Activated CD8-positive, alpha-beta T cell treated with anti-CD3 and anti-CD28 coated beads for 36 hours (primary cell): ENCODE results near the gene ADAMTS2. TPM values are rescaled to one million over a fixed set of nuclear protein-coding genes. Genes with fewer than 3 reads are reported as not detected.

Experiments used
- ATAC-seq: fragments of 200-7000 bp; cut with Tn5 transposase; one replicate; pipeline ENCODE4 v1.10.0; 2021; ENCODE audit warnings: mild to moderate bottlenecking, moderate library complexity
- CTCF ChIA-PET: fragments of 350-600 bp; sonication (Branson Sonifier 250); formaldehyde crosslinking; loops from one replicate; lab custom pipeline; 2021; ENCODE audit warnings: antibody characterized with exemption; lab: Charles Lee
- POLR2A ChIA-PET: fragments of 350-600 bp; sonication (Branson Sonifier 250); formaldehyde crosslinking; loops from one replicate; lab custom pipeline; 2021; ENCODE audit warnings: antibody characterized with exemption; lab: Charles Lee
- DNase-seq: peaks from one replicate; pipeline ENCODE4 v3.0.0-alpha.2; 2020
- H3K27ac Mint-ChIP-seq: one replicate; pipeline ENCODE4 v1.8.0; 2021; ENCODE audit warnings: mild to moderate bottlenecking, mixed read lengths
- H3K27me3 Mint-ChIP-seq: one replicate; pipeline ENCODE4 v1.8.0; 2021; ENCODE audit warnings: mixed read lengths
- H3K36me3 Mint-ChIP-seq: one replicate; pipeline ENCODE4 v1.8.0; 2021; ENCODE audit warnings: low read depth, mixed read lengths
- H3K4me1 Mint-ChIP-seq: one replicate; pipeline ENCODE4 v1.8.0; 2021; ENCODE audit warnings: low read depth, mixed read lengths
- H3K4me3 Mint-ChIP-seq: one replicate; pipeline ENCODE4 v1.8.0; 2021; ENCODE audit warnings: mild to moderate bottlenecking, moderate library complexity, mixed read lengths
- H3K9me3 Mint-ChIP-seq: one replicate; pipeline ENCODE4 v1.8.0; 2021; ENCODE audit warnings: mixed read lengths
- intact Hi-C: fragments of 100-400 bp; cut with micrococcal nuclease; formaldehyde crosslinking; loops from one replicate; pipeline ENCODE4 v1.10.0; 2022
- total RNA-seq, 2 experiments: library from RNA; stranded (reverse); gene quantifications; one replicate each; pipeline ENCODE4 v1.2.3, GENCODE V29; 2021
- TF ChIP-seq, protein P1 (sequence below): fragments of 200-600 bp; IDR thresholded peaks from one replicate; pipeline ENCODE4 v1.8.0; 2022; ENCODE audit warnings: antibody characterized with exemption, mild to moderate bottlenecking

ADAMTS2 gene
- total RNA-seq, 2 experiments from 2014 or later, result not detected

DNA sequence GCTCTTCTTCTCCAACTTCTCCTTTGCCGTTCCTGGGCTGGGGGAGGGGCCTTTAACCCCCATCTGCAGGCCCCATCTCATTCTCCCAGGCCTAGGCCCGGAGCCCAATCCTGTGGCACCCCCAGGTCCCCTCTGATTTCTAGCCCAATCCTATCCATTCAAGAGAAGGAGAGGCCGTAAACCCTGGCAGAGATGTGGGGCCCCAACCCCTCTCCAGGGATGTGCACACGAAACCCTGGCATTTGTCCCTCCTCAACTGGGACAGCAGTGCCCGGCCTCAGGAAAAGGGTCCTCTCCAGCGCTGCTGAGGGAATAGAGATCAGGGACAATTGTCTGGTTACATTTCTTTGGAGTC, 24.2 kb upstream of the ADAMTS2 start:
- CTCF ChIA-PET, result no interaction called here
- intact Hi-C loops, result no loop called here
- no peak for DNase-seq
- Mint-ChIP-seq H3K4me1 (no peaks in the 10 kb centered on the region), H3K36me3 (no peaks in the 10 kb centered on the region), H3K4me3 (no peak overlapping the region), H3K9me3 (no peaks in the 10 kb centered on the region), H3K27me3 (no peaks in the 10 kb centered on the region), H3K27ac (no peak overlapping the region)
- TF ChIP-seq, protein P1, sequence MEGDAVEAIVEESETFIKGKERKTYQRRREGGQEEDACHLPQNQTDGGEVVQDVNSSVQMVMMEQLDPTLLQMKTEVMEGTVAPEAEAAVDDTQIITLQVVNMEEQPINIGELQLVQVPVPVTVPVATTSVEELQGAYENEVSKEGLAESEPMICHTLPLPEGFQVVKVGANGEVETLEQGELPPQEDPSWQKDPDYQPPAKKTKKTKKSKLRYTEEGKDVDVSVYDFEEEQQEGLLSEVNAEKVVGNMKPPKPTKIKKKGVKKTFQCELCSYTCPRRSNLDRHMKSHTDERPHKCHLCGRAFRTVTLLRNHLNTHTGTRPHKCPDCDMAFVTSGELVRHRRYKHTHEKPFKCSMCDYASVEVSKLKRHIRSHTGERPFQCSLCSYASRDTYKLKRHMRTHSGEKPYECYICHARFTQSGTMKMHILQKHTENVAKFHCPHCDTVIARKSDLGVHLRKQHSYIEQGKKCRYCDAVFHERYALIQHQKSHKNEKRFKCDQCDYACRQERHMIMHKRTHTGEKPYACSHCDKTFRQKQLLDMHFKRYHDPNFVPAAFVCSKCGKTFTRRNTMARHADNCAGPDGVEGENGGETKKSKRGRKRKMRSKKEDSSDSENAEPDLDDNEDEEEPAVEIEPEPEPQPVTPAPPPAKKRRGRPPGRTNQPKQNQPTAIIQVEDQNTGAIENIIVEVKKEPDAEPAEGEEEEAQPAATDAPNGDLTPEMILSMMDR, result no peak
- POLR2A ChIA-PET, result no interaction called here
- ATAC-seq, result no peak

DNA sequence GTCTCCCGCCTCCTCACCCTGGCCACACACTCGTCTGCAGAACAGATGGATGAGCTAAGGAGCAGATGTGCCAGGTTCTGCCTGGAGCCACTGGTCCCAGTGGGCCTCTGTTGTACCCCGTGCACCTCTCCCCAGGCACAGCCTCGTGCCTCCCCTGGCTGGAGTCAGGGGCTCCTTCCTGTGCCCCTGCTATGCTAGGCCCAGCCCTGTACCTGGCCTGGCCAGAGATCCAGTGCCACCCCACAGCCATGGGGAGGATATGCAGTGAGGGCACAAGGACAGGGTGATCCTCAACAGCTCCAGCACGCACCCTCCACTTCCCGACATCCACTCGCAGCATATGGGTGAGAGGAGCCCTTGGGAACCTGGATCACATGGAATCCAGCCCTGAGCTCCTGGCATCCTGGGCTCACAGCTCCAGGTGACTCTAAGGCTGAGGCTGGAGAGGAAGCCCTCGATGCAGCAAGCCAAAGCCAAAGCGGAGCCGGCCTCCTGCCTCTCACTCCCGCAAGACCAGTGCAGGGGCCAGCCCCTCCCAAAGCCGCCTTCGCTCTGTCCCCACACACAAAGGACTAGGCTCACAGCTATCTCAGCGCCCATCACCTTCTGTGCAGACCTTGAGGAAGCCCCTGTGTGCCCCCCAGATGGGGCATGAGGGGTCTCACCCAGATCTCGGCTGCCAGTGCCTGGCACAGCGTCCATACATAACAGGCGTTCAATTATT, 23.7 kb upstream of the ADAMTS2 start:
- Mint-ChIP-seq H3K27me3 (no peaks in the 10 kb centered on the region), H3K27ac (no peak overlapping the region), H3K4me3 (no peak overlapping the region), H3K4me1 (no peaks in the 10 kb centered on the region), H3K36me3 (no peaks in the 10 kb centered on the region), H3K9me3 (no peaks in the 10 kb centered on the region)
- ATAC-seq (no peak), DNase-seq (no peak)
- intact Hi-C loops, result no loop called here
- TF ChIP-seq, protein P1, result no peak
- CTCF ChIA-PET, result no interaction called here
- POLR2A ChIA-PET, result no interaction called here

DNA sequence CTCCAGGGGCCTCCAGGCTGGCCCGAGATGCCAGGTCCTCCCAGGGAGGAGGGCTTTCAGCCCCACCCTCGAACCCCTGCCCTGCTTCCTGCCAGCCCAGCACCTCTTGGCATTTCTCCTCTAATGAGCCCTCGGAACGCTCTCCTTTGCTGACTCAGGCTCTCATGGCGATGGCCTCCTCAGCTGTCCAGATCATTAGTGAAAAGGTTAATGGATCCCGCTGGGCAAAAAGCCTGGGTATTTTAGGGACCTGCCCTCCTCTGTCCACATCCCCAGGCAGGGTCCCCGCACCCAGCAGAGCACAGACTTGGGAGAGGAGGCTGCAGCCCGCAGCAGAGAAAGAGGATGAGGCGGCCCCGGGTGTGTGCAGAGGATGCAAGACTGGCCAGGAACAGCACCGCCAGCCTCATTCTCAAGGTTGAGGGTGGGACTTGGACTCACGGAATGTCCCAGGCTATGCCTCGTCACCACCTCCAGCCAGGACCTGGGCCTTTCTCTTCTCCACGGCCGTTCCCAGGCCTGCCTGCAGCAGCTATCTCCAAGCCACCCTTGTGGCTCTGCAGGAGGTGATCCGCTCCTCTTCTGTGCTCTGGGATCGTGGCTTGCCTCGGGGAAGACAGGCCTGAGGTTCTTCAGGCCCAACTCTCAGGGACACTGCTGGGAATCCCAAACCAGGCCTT, 23.0 kb upstream of the ADAMTS2 start:
- H3K9me3 Mint-ChIP-seq, result no peaks in the 10 kb centered on the region
- ATAC-seq (no peak), DNase-seq (no peak)
- no peaks in the 10 kb centered on the region for H3K36me3 Mint-ChIP-seq
- H3K4me1 Mint-ChIP-seq, result no peaks in the 10 kb centered on the region
- intact Hi-C loops, result no loop called here
- ChIA-PET POLR2A (no interaction called here), CTCF (no interaction called here)
- no peak overlapping the region for H3K27ac Mint-ChIP-seq
- TF ChIP-seq, protein P1, result no peak
- no peaks in the 10 kb centered on the region for H3K27me3 Mint-ChIP-seq
- no peak overlapping the region for H3K4me3 Mint-ChIP-seq

DNA sequence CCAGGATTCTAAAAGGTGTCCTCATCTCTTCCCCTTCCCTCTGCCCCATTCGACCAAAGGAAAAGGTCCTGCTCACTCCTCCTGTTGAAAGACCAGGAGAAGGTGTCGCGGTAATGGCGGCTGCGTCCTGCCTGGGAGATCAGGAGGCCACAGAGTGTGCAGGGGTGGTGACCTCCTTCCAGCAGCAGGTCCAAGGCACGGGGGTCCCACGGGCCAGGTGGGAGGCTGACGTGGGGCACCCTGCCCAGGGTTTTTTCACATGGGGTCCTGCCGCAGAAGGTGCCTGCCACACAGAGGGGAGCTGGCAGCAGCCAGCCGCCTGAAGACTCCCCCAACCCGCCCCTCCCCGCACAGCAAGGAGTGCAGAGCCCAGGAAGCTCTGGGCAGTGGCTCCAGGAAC, 22.2 kb upstream of the ADAMTS2 start:
- H3K27me3 Mint-ChIP-seq, result no peaks in the 10 kb centered on the region
- no peak for DNase-seq
- H3K4me1 Mint-ChIP-seq, result no peaks in the 10 kb centered on the region
- no peak overlapping the region for H3K27ac Mint-ChIP-seq
- TF ChIP-seq, protein P1, result no peak
- no peaks in the 10 kb centered on the region for H3K36me3 Mint-ChIP-seq
- H3K4me3 Mint-ChIP-seq, result no peak overlapping the region
- POLR2A ChIA-PET, result no interaction called here
- no peak for ATAC-seq
- H3K9me3 Mint-ChIP-seq, result no peaks in the 10 kb centered on the region
- intact Hi-C loops, result no loop called here
- CTCF ChIA-PET, result no interaction called here

DNA sequence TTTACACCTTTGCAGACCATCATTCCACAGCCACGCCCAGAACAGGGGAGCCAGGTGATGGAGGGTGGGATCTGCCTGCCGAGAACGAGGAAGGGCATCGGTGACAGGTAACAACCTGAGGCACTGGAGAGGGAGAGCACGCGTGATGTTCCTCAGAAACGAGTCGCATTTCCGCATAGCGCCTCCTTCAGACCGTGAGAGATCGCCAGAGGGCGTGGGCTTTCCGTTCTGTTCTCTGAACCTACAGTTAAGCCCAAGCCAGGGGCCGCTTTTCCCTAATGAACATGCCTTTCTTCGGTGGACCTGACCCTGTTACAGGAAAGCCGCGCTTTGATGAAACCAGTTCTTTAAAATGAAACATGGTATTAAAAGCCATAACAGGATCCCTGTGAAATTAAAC, 17.1 kb upstream of the ADAMTS2 start:
- TF ChIP-seq, protein P1, result no peak
- DNase-seq (no peak), ATAC-seq (no peak)
- no peak overlapping the region for H3K4me3 Mint-ChIP-seq
- H3K27me3 Mint-ChIP-seq, result peaks cover 6% of the 10 kb centered on the region
- POLR2A ChIA-PET, result no interaction called here
- CTCF ChIA-PET, result no interaction called here
- no peaks in the 10 kb centered on the region for H3K4me1 Mint-ChIP-seq
- intact Hi-C loops, result no loop called here
- no peaks in the 10 kb centered on the region for H3K9me3 Mint-ChIP-seq
- no peak overlapping the region for H3K27ac Mint-ChIP-seq
- no peaks in the 10 kb centered on the region for H3K36me3 Mint-ChIP-seq
